OCI-LY7 (cell line): ENCODE results near the gene RAI2.

ENCODE experiments used
- CTCF ChIP-seq: fragments of 200-600 bp; sonication (generic); conservative IDR thresholded peaks from 2 replicates; pipeline ENCODE4 v1.5.1; 2014; ENCODE audit warnings: mild to moderate bottlenecking, antibody characterized with exemption, low read length, moderate library complexity, mixed read lengths
- EZH2phosphoT487 ChIP-seq: fragments of 200-600 bp; sonication (generic); IDR thresholded peaks from 2 replicates; pipeline ENCODE4 v1.6.1; 2018; ENCODE audit warnings: low read depth, borderline replicate concordance, mild to moderate bottlenecking, mixed run types, antibody characterized with exemption, low read length, moderate library complexity, mixed read lengths

- no peak for TF ChIP-seq CTCF
- no peak for TF ChIP-seq EZH2phosphoT487
Observed at GRCh38 chrX:17830211-17830610, 30.9 kb downstream of the RAI2 start.
